HepG2 (cell line): ENCODE data around the gene SAE1. TPM values are rescaled to one million over a fixed set of nuclear protein-coding genes. Genes with fewer than 3 reads are reported as not detected.

Experiments used
- AGO2 ChIP-seq: fragments of 200-400 bp; formaldehyde crosslinking; optimal IDR thresholded peaks from 2 replicates; pipeline ENCODE3; 2017; ENCODE audit warnings: mild to moderate bottlenecking, low read depth, low read length, moderate library complexity
- BHLHE40 ChIP-seq: IDR thresholded peaks from 2 replicates; pipeline ENCODE4 v1.6.1; 2011; ENCODE audit warnings: low read length, improper control_type of control experiment
- MAFK ChIP-seq, 2 experiments: IDR thresholded peaks in 1 of 2; conservative IDR thresholded peaks in 1 of 2; 2 replicates each; pipeline ENCODE4 v1.6.1; 2011; ENCODE audit warnings: improper control_type of control experiment in 2 of 2, low read length in 2 of 2
- MTF1 ChIP-seq: sonication (generic); formaldehyde crosslinking; IDR thresholded peaks from 2 replicates; pipeline ENCODE4 v1.5.0; 2020; ENCODE audit warnings: missing genetic modification reagents
- PRDM4 ChIP-seq: sonication (generic); formaldehyde crosslinking; IDR thresholded peaks from 2 replicates; pipeline ENCODE4 v1.9.0; 2021; ENCODE audit warnings: missing genetic modification reagents, borderline replicate concordance
- ZNF646 ChIP-seq: sonication (generic); formaldehyde crosslinking; IDR thresholded peaks from 2 replicates; pipeline ENCODE4 v1.9.0; 2021; ENCODE audit warnings: mild to moderate bottlenecking, missing genetic modification reagents
- ZZZ3 ChIP-seq: sonication (generic); formaldehyde crosslinking; IDR thresholded peaks from 2 replicates; pipeline ENCODE4 v1.4.0; 2020; ENCODE audit warnings: missing genetic modification reagents, mild to moderate bottlenecking, borderline replicate concordance
- polyA plus RNA-seq, 8 experiments: library from polyadenylated mRNA; depleted of rRNA in 3 of 8; stranded (reverse) in 7 of 8; unstranded in 1 of 8; fragments of >200 nt; fragmentation: Illumina TruSeq in 4 of 8; extraction: Trizol in 4 of 8; gene quantifications; 2 replicates each; pipeline versions ENCODE4 v1.2.1 to v1.2.3, GENCODE V29; 2011 to 2016; ENCODE audit warnings: low read depth in 4 of 8, missing spikeins in 1 of 8, mixed read lengths in 1 of 8; ENCODE audit not compliant: insufficient read depth in 1 of 8
- total RNA-seq, 5 experiments: library from RNA; depleted of rRNA; stranded (reverse); fragments of >200 nt; fragmentation: Illumina TruSeq; extraction: Trizol; gene quantifications; 2 replicates each; pipeline ENCODE4 v1.2.3, GENCODE V29; 2016; ENCODE audit warnings: low read depth in 1 of 5
- TF ChIP-seq, protein P1 (sequence below): sonication (generic); formaldehyde crosslinking; IDR thresholded peaks from 2 replicates; pipeline ENCODE4 v1.8.0; 2022; ENCODE audit warnings: missing genetic modification reagents, low read depth, mild to moderate bottlenecking, borderline replicate concordance
- TF ChIP-seq, protein P2 (sequence below): sonication (generic); formaldehyde crosslinking; IDR thresholded peaks from 2 replicates; pipeline ENCODE4 v1.4.0; 2020; ENCODE audit warnings: missing genetic modification reagents

The SAE1 gene
- total and polyA plus RNA-seq, 2 of the 13 experiments (the other 11 are each of a cell fraction or from before 2014, with no cell fraction given), result 87.6 to 197 TPM

DNA sequence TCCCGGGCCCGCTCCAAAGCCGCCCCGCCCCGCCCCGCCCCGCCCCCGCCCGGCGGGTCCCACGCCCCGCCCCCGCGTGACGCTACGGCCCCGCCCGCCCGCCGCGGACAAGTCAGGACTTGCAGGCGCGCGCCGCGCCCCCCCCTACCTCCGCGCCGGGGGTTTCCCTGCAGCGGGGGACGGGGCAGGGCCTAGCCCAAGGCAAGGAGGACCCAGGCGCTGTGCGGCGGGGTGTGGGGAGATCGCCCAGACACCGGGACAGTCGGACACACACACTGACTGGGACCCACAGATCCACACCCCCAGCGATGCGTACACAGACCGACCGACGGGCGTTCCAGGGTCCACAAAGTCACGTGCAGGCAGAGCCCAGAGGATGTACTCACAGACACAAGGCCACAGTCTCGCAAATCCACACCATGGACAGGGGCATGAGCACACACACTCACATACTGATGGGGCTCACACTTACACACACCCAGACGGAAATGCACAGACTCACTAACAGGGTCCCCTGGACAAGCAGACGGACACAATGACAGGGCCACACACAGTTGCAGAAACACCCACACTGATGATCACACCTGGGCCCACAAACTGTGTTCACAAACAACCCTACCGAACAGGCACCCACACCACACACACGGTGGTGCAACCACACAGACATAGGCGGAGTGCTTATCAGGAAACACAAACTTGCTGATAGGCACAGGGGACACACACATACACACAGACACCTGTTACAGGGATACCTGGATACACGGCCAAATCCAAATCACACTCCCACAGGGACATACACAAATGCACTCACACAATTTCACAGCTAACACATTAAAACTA lies 100.8 kb downstream of the SAE1 start (continued):
- TF ChIP-seq MTF1 (CRISPR knock-in tag) (no peak), PRDM4 (CRISPR knock-in tag) (no peak), MAFK (conservative IDR thresholded peaks at IDR 0.05 in 1 of 2, IDR thresholded peaks at IDR 0.05 in 1 of 2; ENCODE audit: low read length in 2 of 2) (no peak), ZZZ3 (CRISPR knock-in tag) (no peak), AGO2 (peak; percentile 61), BHLHE40 (peak; percentile 98), ZNF646 (peak; percentile 99)
- TF ChIP-seq, protein P1, sequence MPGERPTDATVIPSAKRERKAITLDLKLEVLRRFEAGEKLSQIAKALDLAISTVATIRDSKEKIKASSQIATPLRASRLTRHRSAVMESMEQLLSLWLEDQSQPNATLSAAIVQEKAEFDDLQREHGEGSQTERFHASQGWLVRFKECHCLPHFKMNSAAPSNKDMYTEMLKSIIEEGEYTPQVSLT, result no peak
- TF ChIP-seq, protein P2, sequence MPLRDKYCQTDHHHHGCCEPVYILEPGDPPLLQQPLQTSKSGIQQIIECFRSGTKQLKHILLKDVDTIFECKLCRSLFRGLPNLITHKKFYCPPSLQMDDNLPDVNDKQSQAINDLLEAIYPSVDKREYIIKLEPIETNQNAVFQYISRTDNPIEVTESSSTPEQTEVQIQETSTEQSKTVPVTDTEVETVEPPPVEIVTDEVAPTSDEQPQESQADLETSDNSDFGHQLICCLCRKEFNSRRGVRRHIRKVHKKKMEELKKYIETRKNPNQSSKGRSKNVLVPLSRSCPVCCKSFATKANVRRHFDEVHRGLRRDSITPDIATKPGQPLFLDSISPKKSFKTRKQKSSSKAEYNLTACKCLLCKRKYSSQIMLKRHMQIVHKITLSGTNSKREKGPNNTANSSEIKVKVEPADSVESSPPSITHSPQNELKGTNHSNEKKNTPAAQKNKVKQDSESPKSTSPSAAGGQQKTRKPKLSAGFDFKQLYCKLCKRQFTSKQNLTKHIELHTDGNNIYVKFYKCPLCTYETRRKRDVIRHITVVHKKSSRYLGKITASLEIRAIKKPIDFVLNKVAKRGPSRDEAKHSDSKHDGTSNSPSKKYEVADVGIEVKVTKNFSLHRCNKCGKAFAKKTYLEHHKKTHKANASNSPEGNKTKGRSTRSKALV (CRISPR knock-in tag), result no peak
